ENCODE data around the gene DBN1.

The DBN1 gene

GRCh38 chr5:177454397-177455035 lies 18.9 kb downstream of the DBN1 start:
- TF ChIP-seq CTCF (IDR thresholded peaks at IDR 0.05; ENCODE audit: borderline replicate concordance, insufficient read depth, low read depth, low read length) = peak; percentile 88
- peak overlapping the region; percentile 76 for H3K4me3 ChIP-seq (ENCODE audit: low read depth, low read length)

GRCh38 chr5:177453852-177454396 lies 19.5 kb downstream of the DBN1 start:
- no peak for TF ChIP-seq CTCF (IDR thresholded peaks at IDR 0.05; ENCODE audit: borderline replicate concordance, insufficient read depth, low read depth, low read length)
- H3K4me3 ChIP-seq (ENCODE audit: low read depth, low read length) = peak overlapping the region; percentile 76

GRCh38 chr5:177452688-177453638 lies 20.5 kb downstream of the DBN1 start:
- H3K4me3 ChIP-seq (ENCODE audit: low read depth, low read length) = no peak overlapping the region
- TF ChIP-seq CTCF (IDR thresholded peaks at IDR 0.05; ENCODE audit: borderline replicate concordance, insufficient read depth, low read depth, low read length) = no peak

GRCh38 chr5:177450667-177451424 lies 22.6 kb downstream of the DBN1 start:
- H3K4me3 ChIP-seq (ENCODE audit: low read depth, low read length) = no peak overlapping the region
- TF ChIP-seq CTCF (IDR thresholded peaks at IDR 0.05; ENCODE audit: borderline replicate concordance, insufficient read depth, low read depth, low read length) = no peak

- TF ChIP-seq CTCF (IDR thresholded peaks at IDR 0.05; ENCODE audit: borderline replicate concordance, insufficient read depth, low read depth, low read length) = no peak
- no peak overlapping the region for H3K4me3 ChIP-seq (ENCODE audit: low read depth, low read length)
Observed at GRCh38 chr5:177449140-177450061, 24.0 kb downstream of the DBN1 start.

Measured in GM12875 (cell line).